HG03439 (cell line): ENCODE measurements around the gene SCAMP4.
"Not testable (repeated sequence)": the region's sequence is repeated elsewhere in the genome, so short reads cannot be mapped to it uniquely, and the experiment has no call there.

Experiments used
- ATAC-seq: cut with Tn5 transposase; IDR thresholded peaks from one replicate; pipeline ENCODE4 v1.9.1; 2021; ENCODE audit warnings: mild to moderate bottlenecking, moderate library complexity; ENCODE audit not compliant: unreplicated experiment

SCAMP4 gene

DNA sequence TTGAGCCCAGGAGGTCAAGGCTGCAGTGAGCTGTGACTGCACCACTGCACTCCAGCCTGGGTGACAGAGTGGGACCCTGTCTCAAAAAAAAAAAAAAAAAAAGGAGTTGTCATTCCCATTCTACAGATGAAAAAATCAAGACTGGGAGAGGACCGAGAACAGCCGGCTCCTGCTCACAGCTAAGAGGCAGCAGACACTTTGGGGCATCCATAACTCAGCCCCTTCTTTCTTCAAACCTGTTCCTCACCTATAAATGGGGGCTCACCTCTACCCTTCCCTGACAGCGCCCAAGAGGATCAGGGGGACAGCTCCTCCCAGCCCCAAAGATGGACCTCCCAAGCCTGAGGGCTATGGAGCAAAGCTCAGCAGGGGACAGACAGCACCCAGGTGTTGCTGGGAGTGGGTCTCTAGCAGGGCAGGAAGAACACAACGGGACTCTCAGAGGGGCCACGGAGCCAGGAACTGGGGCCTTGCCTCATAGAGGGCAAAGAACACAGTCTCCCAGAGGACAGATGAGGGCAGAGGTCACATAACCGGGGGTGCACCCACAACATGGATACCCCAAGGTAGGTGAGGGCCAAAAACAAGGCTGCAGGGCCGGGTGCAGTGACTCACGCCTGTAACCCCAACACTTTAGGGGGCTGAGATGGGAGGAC lies 38.4 kb upstream of the SCAMP4 start:
- ATAC-seq, result no peak

DNA sequence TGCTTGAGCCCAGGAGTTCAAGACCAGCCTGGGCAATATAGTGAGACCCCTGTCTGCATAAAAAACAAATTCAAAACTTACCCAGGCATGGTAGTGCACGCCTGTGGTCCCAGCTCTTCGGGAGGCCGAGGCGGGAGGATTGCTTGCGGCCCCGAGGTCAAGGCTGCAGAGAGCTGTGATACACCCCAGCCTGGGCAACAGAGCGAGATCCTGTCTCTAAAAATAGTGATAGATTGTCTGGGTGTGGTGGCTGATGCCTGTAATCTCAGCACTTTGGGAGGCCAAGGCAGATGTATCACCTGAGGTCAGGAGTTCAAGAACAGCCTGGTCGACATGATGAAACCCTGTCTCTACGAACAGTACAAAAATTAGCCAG lies 37.9 kb upstream of the SCAMP4 start:
- no peak for ATAC-seq

DNA sequence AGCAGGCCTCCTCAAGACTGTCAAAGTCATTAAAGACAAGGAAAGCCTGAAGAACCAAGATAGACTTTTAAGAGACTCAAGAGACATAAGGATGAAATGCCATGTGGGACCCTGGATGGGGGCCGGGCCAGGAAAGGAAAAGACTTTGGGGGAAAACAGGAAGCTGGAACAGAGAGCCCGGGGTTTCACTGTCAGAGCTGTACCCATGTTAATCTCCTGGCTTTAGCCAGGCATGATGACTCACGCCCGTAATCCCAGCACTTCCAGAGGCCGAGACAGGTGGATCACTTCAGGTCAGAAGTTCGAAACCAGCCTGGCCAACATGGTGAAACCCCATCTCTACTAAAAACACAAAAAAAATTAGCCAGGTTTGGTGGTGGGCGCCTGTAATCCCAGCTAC lies 36.2 kb upstream of the SCAMP4 start:
- no peak for ATAC-seq

DNA sequence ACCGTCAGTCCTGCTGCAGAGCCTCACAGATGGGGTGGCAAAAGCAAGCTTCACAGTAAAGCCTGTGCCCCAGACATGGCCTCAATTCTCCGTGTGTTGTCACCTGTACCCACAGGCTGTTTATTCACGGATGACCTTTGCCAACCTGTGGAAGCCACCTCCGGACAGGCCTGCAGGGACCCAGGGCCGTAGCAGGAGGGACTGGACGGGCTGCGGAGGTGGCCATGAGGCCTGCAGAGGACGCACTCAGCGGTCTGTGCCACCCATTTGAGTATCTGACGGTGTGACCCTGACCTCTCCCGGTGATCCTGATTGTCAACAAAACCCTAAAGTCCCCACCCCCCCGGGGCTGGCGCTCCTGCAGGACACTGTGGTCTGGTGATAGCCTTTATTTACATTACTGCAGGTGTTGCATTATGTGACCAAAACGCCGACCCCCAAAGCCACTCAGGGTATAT lies 34.0 kb upstream of the SCAMP4 start:
- no peak for ATAC-seq

- no peak for ATAC-seq
Measured at GRCh38 chr19:1871630-1872029, 33.6 kb upstream of the SCAMP4 start.

GRCh38 chr19:1872807-1873523 lies 32.2 kb upstream of the SCAMP4 start:
- ATAC-seq, result no peak

DNA sequence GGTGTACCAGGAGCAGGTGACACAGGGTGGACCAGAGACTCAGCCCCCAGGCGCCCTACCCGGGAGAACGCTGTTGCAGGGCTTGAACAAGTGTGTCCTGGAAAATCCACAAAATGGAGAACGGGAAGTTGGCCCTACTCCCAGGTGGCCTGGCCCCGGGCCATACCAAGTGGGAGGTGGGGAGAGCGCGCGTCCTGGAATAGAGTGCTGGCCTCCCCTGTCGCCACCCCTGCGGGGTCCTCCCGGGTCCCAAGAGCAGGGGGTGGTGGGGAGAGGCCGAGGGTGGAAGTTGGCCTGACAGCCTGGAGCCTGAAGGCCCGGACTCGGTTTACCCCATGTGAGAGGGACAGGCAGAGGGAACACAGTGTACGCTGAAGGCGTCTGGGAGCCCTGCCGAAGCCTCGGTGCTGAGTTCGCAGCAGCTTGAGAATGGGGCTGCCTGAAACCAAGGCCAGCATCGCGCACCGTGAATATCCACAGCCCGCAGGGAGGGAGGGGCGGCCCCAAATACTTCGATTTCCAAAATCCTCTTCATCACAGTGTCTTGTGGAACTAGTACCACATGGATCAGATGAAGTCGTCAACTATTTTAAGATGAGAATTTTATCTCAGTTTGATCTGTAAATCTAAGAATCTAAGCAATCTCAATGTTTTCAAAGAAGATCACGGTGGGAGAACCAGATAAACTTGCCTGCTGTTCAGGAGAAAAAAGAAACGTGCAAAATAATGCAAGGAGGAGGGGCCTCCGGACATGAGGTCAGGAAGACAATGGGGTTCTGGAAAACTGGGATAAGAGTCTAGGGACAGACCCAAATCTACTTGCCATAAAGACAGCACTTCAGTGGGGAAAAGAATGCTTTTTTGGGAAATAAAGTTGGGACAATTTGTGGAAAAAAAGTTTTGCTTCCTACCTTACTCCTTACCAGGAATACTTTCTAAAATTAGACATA lies 31.4 kb upstream of the SCAMP4 start:
- ATAC-seq, result no peak

- no peak for ATAC-seq
Measured at GRCh38 chr19:1874554-1875185, 30.5 kb upstream of the SCAMP4 start.

DNA sequence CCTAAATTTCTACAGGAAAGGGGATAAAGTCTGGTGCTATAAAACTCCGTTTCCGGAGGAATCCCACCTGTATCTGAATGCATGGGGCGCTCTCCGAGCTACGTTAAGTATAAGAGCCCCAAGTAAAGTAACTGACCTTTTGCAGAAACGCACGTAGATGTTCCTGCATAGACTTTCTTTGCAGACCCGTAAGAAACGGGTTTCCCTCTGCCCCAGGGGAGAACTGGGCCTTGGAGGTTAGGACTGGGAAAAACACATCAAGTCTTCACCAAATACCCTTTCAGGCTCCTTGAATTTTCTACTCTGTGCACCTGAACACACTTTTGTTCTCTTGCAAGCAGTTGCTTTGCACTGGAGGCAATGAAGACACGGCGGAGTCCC lies 29.9 kb upstream of the SCAMP4 start:
- ATAC-seq, result not testable (repeated sequence)

DNA sequence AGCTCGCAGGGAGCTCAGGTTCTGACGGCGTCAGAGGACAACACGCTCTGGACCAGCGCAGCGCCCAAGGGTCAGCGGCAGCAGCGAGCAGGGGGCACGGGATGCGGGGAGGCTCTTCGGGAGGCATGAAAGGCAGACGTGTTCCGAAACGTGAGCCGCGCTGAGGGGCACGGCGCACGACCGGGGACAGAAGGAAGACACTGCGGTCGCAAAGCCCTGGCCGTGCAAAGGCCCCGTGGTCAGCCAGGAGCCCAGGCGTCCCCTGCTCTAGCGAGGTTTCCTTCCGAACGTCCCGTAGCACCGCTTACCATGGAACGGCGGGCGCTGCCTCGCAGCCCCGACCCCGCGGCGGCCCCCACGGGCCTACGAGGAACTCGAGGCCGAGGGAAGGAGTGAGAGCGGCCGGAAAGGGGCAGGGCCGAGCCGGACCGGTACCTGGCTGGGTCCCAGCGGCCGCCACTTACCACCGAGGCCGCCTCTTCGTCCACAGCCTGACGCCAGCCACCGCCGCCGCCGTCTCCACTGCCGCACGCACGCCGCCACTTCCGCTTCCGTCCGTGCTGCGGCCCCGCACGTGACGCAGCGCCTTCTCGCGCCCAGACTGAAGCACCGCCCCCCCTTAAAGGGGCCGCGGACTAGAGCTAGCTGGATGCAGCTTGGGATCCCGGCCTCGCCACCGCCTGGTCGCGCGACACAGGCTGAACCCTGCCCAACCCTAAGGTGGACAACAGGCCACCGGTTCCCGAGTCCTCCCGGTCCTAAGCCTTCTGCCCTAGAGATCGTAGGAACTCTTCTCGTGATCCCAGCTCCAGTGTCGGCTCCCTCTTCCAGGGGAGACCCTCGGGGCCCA lies 29.3 kb upstream of the SCAMP4 start:
- peak; percentile 83 for ATAC-seq

DNA sequence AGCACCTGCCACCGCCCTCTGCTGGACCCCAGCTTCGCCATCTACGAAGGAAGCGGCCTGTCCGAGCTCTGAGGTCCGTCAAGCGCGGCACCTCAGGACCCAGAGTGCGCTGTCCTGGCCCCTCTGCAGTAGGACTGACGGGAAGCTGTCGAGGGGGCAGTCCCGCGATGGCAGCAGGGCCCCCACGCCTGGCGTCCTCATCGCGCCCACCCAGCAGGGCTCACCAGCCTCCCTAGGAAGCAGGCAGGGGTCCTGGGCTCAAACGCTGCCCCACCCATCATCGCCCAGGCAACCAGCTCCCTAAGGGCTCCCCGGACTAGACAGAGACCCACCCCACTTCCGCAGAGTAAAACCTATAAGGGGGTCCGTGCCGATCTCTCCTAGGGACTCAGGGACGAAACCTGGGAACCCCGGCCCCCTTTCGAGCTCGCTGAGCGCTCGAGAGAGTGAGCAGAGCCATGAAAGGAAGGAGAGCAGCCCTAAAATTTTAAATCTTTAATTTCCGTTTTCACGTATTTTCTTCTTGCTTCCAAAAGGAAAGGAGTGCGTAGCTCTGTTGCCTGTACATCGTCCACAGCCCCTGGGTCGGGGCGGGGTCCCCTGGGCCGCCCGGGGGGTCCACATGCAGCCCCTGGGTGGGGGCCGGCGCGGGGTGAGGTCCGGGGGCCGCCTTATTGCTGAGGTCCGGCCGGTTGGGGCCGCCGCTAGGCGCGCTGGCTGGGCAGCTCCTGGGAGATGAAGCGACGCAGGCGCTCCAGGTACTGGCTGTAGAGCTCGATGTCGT lies 28.5 kb upstream of the SCAMP4 start:
- peak; percentile 10 for ATAC-seq

DNA sequence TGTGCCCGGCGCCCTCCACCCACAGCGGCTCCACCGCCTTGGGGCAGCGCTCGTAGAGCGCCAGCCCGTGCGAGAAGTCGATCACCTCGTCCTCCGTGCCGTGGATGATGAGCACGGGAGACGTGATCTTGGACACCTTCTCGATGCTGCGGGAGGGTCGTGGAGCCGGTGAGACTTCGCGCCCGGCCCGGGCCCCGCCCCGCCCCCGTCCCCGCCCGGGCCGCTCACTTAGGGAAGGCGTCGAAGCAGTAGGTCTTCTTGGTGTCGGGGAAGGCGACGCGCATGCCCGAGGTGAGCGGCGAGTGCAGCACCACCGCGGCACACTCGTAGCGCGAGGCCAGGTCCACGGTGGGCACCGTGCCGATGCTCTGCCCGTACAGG lies 27.9 kb upstream of the SCAMP4 start:
- ATAC-seq, result not testable (repeated sequence)

DNA sequence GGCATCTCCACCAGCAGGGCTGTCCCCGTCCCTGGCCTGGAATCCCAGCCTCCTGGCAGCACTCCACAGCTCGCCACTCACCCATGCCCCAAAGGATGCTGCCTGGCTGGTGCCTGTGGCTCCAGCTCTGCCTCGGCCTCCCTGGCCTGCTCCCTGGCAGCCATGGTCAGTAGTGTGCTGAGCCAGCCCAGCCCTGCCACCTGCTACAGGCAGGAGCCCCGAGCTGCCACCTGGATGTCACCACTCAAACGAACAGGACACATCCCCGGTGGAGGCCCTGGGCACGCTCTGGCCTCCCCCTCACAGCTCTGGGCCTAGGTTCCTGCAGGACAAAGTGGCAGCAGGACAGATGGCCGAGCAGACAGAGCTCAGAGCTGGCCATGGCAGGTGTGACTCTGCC lies 26.6 kb upstream of the SCAMP4 start:
- not testable (repeated sequence) for ATAC-seq

DNA sequence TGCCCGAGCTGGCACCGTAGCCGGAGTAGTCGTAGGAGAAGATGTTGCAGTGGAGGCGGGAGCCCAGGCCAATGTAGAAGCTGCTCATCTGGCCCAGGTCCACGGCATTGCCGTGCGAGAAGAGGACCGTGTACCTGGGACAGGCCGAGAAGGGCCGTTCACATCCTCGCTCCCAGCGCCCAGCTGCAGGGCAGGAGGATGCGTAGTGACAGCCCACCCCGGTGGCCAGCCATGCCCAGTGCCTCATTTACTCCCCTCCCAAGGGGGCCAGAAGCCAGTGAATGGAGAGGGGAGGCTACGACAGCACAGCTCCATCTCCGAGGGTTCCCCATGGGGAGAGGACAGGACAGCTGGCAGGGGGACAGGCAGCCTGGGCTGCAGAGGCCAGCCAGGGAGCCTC lies 25.2 kb upstream of the SCAMP4 start:
- ATAC-seq, result not testable (repeated sequence)

GRCh38 chr19:1880611-1881392 lies 24.4 kb upstream of the SCAMP4 start:
- ATAC-seq, result no peak

DNA sequence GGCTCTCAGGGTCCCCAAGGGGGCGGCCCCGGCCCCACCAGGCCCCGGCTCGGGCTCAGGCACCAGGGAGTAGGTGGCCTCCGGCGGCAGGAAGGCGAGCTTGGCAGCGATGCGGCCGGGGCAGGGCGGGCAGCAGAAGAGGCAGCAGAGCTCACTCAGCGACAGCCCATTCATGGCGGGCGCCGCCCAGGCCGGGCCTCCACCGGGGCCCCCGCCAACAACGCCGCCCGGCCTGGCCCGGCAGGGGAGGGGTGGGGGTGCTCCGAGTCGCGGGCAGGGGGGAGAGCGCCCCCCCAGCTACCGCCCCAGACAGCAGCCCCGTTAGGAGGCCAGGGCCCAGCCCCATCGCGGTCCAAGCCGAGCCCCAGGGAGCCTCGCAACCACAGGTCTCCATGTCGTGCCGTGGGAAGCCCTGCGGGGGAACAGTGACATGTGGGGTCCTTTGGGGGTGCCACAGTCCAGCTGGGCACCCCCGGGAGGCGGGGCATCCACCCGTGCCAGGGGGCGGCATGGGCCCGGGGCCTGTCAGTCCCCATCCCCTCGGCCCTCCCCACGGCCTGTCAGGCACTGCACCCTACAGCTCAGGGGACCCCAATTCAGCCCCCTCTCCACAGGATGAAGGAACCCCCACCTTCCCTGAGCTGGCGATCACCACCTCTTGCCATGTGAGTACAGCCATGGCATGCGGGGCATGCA lies 23.7 kb upstream of the SCAMP4 start:
- not testable (repeated sequence) for ATAC-seq

DNA sequence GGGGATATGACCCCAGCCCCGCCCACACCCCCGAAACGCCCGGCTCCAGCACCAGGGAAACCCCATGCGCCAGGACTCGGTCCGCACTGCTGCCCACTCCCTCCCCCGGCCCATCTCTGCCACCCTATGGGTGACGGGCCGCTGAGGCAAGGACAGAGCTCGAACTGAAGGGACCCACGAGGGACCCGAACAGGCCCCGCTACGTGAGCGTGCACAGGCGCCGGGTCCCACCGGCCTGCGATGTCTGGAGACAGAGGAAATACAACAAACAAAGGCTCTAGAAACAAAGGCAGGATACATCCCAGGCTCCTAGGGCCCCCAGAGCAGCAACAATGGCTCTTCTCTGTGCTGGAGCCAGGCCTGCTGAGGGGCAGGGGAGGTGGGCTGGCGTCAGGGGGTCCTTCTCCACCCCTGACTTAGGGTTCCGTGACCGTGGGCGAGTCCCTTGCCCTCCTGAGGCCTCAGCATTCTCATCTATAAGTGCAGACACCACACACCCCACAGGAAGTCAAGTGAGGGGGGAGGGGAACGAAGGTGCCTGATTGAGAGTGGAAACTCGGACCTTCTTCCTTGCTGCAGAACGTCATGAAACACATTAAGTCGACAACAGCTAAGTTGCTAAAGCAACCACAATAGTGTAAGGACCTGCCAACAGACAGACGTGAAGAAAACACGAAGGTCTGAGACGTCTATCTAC lies 23.0 kb upstream of the SCAMP4 start:
- ATAC-seq, result no peak
